ENCODE data around the gene NFATC2. TPM values are rescaled to one million over a fixed set of nuclear protein-coding genes. Genes with fewer than 3 reads are reported as not detected.

NFATC2 gene
- 1.9 and 2.0 TPM in 2 replicates for total RNA-seq
- long read RNA-seq: 0 reads

DNA sequence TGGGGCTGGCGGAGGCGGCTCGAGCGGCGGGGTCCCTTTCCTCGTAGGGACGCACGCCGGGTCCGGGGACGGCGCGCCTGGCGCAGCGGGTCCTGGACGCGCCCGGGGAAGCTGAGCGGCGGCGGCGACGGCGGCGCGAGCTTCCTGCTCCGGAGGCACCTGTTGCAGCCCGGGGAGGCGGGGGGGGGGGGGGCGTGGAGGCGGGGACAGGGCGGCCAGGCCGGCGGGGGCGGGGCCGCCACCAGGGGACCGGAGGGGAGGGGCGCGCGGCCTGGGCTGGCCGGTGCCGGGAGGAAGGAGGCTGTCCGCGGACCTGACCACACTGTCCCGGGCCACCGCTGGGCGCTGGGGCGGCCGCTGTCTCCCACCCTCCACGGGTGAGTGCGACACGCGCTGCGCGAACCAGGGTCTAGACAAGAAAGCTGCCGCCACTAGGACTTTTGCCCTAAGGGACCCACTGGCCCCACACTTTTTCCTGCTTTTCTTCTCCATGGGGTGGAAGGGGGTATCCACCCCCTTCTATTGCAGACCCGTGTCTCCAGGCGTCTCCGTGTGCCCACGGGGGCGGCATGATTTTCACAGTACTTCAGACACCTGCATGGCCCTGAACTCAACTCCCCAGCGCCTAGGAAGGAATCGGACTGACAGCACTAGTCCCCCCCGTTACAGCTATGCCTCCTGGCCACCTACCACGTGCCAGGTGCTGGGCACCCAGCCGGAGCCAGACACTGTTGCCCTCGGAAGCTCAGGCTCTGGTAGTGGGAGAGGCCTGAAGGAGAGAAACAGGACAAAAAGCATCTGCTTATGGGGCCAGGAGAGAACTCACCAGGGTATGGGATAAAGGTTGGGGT, at the start of gene NFATC2:
Gene NFATC2, minus strand, starts transcription at position 149 of the 851 bp plus-strand sequence. CDS start 220 bp downstream, outside the sequence.
- H3K27ac Mint-ChIP-seq (ENCODE audit: unreplicated experiment): no peak within 1 kb of the TSS

GRCh38 chr20:51591871-51592270, 49.4 kb upstream of the NFATC2 start:
- no peaks in the 10 kb centered on the region for H3K27me3 Mint-ChIP-seq (ENCODE audit: low read depth)
- no peaks in the 10 kb centered on the region for H3K9me3 Mint-ChIP-seq
- H3K4me3 Mint-ChIP-seq: no peak overlapping the region
- DNase-seq (ENCODE audit: low read depth, low spot score): no peak
- H3K27ac Mint-ChIP-seq (ENCODE audit: unreplicated experiment): no peak overlapping the region
- H3K4me1 Mint-ChIP-seq: peaks cover 17% of the 10 kb centered on the region
- TF ChIP-seq, protein P1, sequence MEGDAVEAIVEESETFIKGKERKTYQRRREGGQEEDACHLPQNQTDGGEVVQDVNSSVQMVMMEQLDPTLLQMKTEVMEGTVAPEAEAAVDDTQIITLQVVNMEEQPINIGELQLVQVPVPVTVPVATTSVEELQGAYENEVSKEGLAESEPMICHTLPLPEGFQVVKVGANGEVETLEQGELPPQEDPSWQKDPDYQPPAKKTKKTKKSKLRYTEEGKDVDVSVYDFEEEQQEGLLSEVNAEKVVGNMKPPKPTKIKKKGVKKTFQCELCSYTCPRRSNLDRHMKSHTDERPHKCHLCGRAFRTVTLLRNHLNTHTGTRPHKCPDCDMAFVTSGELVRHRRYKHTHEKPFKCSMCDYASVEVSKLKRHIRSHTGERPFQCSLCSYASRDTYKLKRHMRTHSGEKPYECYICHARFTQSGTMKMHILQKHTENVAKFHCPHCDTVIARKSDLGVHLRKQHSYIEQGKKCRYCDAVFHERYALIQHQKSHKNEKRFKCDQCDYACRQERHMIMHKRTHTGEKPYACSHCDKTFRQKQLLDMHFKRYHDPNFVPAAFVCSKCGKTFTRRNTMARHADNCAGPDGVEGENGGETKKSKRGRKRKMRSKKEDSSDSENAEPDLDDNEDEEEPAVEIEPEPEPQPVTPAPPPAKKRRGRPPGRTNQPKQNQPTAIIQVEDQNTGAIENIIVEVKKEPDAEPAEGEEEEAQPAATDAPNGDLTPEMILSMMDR (conservative IDR thresholded peaks at IDR 0.05): no peak
- no peaks in the 10 kb centered on the region for H3K36me3 Mint-ChIP-seq (ENCODE audit: low read depth)

More for the DNA sequence above, at the start of gene NFATC2:
- Mint-ChIP-seq H3K36me3 (ENCODE audit: low read depth) (peaks cover 2% of the 10 kb centered on the region), H3K9me3 (peaks cover 3% of the 10 kb centered on the region), H3K4me3 (peak within 1 kb of the TSS; percentile 45), H3K27me3 (ENCODE audit: low read depth) (peaks cover 68% of the 10 kb centered on the region), H3K4me1 (peaks cover 14% of the 10 kb centered on the region)
- TF ChIP-seq, protein P1 (conservative IDR thresholded peaks at IDR 0.05): no peak
- no peak for DNase-seq (ENCODE audit: low read depth, low spot score)

- no peak for DNase-seq (ENCODE audit: low read depth, low spot score)
- H3K27me3 Mint-ChIP-seq (ENCODE audit: low read depth): no peaks in the 10 kb centered on the region
- TF ChIP-seq, protein P1 (conservative IDR thresholded peaks at IDR 0.05): no peak
- peaks cover 4% of the 10 kb centered on the region for H3K4me1 Mint-ChIP-seq
- H3K36me3 Mint-ChIP-seq (ENCODE audit: low read depth): no peaks in the 10 kb centered on the region
- no peak overlapping the region for H3K4me3 Mint-ChIP-seq
- no peak overlapping the region for H3K27ac Mint-ChIP-seq (ENCODE audit: unreplicated experiment)
- no peaks in the 10 kb centered on the region for H3K9me3 Mint-ChIP-seq
Measured at GRCh38 chr20:51588762-51589161, 46.2 kb upstream of the NFATC2 start.

GRCh38 chr20:51587145-51587544, 44.6 kb upstream of the NFATC2 start:
- no peaks in the 10 kb centered on the region for H3K4me1 Mint-ChIP-seq
- H3K4me3 Mint-ChIP-seq: no peak overlapping the region
- no peak for DNase-seq (ENCODE audit: low read depth, low spot score)
- H3K36me3 Mint-ChIP-seq (ENCODE audit: low read depth): no peaks in the 10 kb centered on the region
- H3K27me3 Mint-ChIP-seq (ENCODE audit: low read depth): no peaks in the 10 kb centered on the region
- TF ChIP-seq, protein P1 (conservative IDR thresholded peaks at IDR 0.05): no peak
- H3K27ac Mint-ChIP-seq (ENCODE audit: unreplicated experiment): no peak overlapping the region
- no peaks in the 10 kb centered on the region for H3K9me3 Mint-ChIP-seq

- Mint-ChIP-seq H3K4me1 (no peaks in the 10 kb centered on the region), H3K27ac (ENCODE audit: unreplicated experiment) (no peak overlapping the region), H3K36me3 (ENCODE audit: low read depth) (no peaks in the 10 kb centered on the region), H3K27me3 (ENCODE audit: low read depth) (no peaks in the 10 kb centered on the region), H3K4me3 (no peak overlapping the region), H3K9me3 (no peaks in the 10 kb centered on the region)
- TF ChIP-seq, protein P1 (conservative IDR thresholded peaks at IDR 0.05): no peak
- no peak for DNase-seq (ENCODE audit: low read depth, low spot score)
Measured at GRCh38 chr20:51586005-51586440, 43.5 kb upstream of the NFATC2 start.
